ENCODE results near the gene IRF1. TPM values are rescaled to one million over a fixed set of nuclear protein-coding genes. Genes with fewer than 3 reads are reported as not detected.

Gene IRF1
- total RNA-seq, 2 experiments from 2014 or later, result 1,212 to 1,234 TPM

- peaks cover 33% of the 10 kb centered on the region for H3K36me3 ChIP-seq (ENCODE audit: insufficient read depth, low read length)
- Mint-ChIP-seq H3K36me3 (ENCODE audit: low read depth) (peaks cover 39% of the 10 kb centered on the region), H3K27ac (peak overlapping the region; percentile 97), H3K4me1 (ENCODE audit: low read depth) (peaks cover 80% of the 10 kb centered on the region), H3K9me3 (no peaks in the 10 kb centered on the region), H3K27me3 (peaks cover 5% of the 10 kb centered on the region), H3K4me3 (peak overlapping the region; percentile 89)
- intact Hi-C loops (cut with DNase I, micrococcal nuclease), result loop anchor here (2.0 to 10.0 kb wide), 6 partner anchors 19 to 1733 kb away; partner anchors contain the start of genes HSPA4 (in 1 of the 2), PPP2CA (in 1 of the 2) and SLC22A4 (in 1 of the 2)
- H3K9me3 ChIP-seq (ENCODE audit: control insufficient read depth in 1 of 2, insufficient read depth in 1 of 2, low read length in 2 of 2), result peaks cover 0 to under 1% of the 10 kb centered on the region in 2 experiments
- peak overlapping the region; percentile 80 for H3K4me3 ChIP-seq (ENCODE audit: low read length)
- POLR2A ChIA-PET, result interaction anchor here (1.0 to 25.5 kb wide), 23 partner anchors 7 to 471 kb away, joined by 3 to 1045 read pairs (median 11); partner anchors contain the start of genes AFF4, CCNI2, KIF3A and RAD50
- peaks cover 73% of the 10 kb centered on the region for H3K4me1 ChIP-seq (ENCODE audit: insufficient read depth, low read length)
- peak overlapping the region; percentile 98 to 99 for H3K27ac ChIP-seq (ENCODE audit: low read depth in 1 of 2, low read length in 2 of 2)
- ATAC-seq (ENCODE audit: poor library complexity), result no peak
- CTCF ChIA-PET, result interaction anchor here (1.1 to 5.5 kb wide), 10 partner anchors 7 to 105 kb away, joined by 3 to 30 read pairs (median 5); no protein-coding TSS in a partner anchor
- H3K27me3 ChIP-seq (ENCODE audit: control insufficient read depth in 1 of 2, insufficient read depth in 2 of 2, low read length in 2 of 2), result no peaks in the 10 kb centered on the region
- peak in 8 of 14 experiments; percentile 1 to 74 (median 30) for DNase-seq
- TF ChIP-seq CTCF (IDR thresholded peaks at IDR 0.05), result no peak
These were observed 1.1 kb upstream of the IRF1 start for GRCh38 chr5:132491368-132492364.

GRCh38 chr5:132489871-132490483 lies 596 bp downstream of the IRF1 start:
- H3K9me3 Mint-ChIP-seq, result no peaks in the 10 kb centered on the region
- CTCF ChIA-PET, result interaction anchor here (1.0 to 5.5 kb wide), 22 partner anchors 9 to 119 kb away, joined by 3 to 34 read pairs (median 6); no protein-coding TSS in a partner anchor
- H3K27ac ChIP-seq (ENCODE audit: low read depth in 1 of 2, low read length in 2 of 2), result peak overlapping the region; percentile 89 to 99
- H3K4me3 Mint-ChIP-seq, result peak overlapping the region; percentile 98
- ATAC-seq (ENCODE audit: poor library complexity) (peak; percentile 10), DNase-seq (peak in 11 of 14 experiments; percentile 46 to 86 (median 61))
- peaks cover 82% of the 10 kb centered on the region for H3K4me1 Mint-ChIP-seq (ENCODE audit: low read depth)
- intact Hi-C loops (cut with DNase I, micrococcal nuclease), result loop anchor here (1.0 to 10.0 kb wide), 7 partner anchors 17 to 1735 kb away; partner anchors contain the start of genes HSPA4 (in 1 of the 2), PPP2CA (in 1 of the 2) and SLC22A4 (in 1 of the 2)
- H3K27me3 ChIP-seq (ENCODE audit: control insufficient read depth in 1 of 2, insufficient read depth in 2 of 2, low read length in 2 of 2), result no peaks in the 10 kb centered on the region
- H3K36me3 ChIP-seq (ENCODE audit: insufficient read depth, low read length), result peaks cover 50% of the 10 kb centered on the region
- TF ChIP-seq CTCF (IDR thresholded peaks at IDR 0.05), result peak; percentile 34
- H3K36me3 Mint-ChIP-seq (ENCODE audit: low read depth), result peaks cover 52% of the 10 kb centered on the region
- H3K4me1 ChIP-seq (ENCODE audit: insufficient read depth, low read length), result peaks cover 75% of the 10 kb centered on the region
- H3K4me3 ChIP-seq (ENCODE audit: low read length), result peak overlapping the region; percentile 98
- peak overlapping the region; percentile 97 for H3K27ac Mint-ChIP-seq
- peaks cover 7% of the 10 kb centered on the region for H3K27me3 Mint-ChIP-seq
- peaks cover 0 to 5% of the 10 kb centered on the region in 2 experiments for H3K9me3 ChIP-seq (ENCODE audit: control insufficient read depth in 1 of 2, insufficient read depth in 1 of 2, low read length in 2 of 2)
- POLR2A ChIA-PET, result interaction anchor here (0.7 to 25.5 kb wide), 30 partner anchors 9 to 562 kb away, joined by 3 to 1045 read pairs (median 9); partner anchors contain the start of genes AFF4, CCNI2, HSPA4 and KIF3A

Data from CD4-positive, alpha-beta T cell (primary cell).